GM21576 (cell line): ENCODE data around the gene ERC2.
"Not testable (repeated sequence)": the region's sequence is repeated elsewhere in the genome, so short reads cannot be mapped to it uniquely, and the experiment has no call there.

Source experiments
- ATAC-seq: cut with Tn5 transposase; IDR thresholded peaks from one replicate; pipeline ENCODE4 v1.9.1; 2021; ENCODE audit warnings: mild to moderate bottlenecking, moderate library complexity; ENCODE audit not compliant: unreplicated experiment

Gene ERC2

DNA sequence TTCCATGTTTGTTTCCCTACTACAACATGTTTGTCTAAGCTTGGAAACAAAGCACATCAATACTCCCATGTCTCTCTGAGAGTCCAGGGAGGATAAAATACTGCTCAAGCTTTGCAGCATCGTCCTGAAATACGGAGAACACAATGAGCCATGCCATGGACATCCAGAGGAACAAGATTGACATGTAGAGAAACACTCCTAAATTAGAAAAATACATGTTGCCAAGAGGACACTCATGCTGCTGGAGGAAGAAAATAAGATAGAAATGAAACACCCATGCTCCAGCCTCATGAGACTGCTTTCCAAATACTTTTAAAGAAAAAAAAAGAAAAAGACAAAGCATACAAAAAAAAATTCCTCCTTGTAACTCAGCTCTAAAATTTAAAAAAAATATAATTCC lies 387.0 kb downstream of the ERC2 start:
- no peak for ATAC-seq

DNA sequence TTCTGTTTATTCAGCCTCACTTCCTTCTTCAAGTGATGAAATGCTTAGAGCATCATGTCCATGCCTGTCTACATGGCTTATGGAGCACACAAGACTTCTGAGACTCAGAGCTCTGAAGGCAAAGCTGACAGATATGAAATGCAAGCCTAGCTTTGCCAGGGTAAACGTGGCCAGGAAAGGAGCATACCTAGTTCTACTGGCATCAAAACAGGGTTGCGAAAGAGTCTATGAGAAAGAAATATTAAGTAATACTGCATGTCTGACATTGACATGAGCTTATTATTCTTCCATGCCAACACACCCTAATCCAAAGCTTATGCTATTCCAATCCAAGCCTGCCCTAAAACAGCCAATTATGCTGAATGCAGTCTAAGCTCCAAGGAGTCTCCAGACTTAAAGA lies 391.5 kb downstream of the ERC2 start:
- no peak for ATAC-seq

- ATAC-seq = no peak
These were observed 393.2 kb downstream of the ERC2 start for GRCh38 chr3:56075089-56075488.

DNA sequence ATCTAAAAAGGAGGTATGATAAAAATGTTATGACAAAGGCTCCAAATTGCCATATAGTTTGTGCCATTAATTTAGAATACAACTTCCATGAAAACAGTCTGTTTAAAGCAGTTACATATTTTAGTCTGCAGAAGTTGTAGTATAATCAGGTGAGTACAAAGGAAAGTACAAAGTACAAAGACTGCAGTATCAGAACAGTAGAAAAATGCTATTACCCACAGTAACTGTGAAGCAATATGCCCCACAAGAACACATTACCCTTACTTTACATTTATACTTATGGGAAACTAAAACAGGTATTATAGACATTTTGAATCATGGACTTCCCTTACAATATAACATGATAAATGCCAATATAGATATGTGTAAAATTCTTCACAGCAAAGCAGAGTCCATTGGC lies 398.5 kb downstream of the ERC2 start:
- no peak for ATAC-seq

DNA sequence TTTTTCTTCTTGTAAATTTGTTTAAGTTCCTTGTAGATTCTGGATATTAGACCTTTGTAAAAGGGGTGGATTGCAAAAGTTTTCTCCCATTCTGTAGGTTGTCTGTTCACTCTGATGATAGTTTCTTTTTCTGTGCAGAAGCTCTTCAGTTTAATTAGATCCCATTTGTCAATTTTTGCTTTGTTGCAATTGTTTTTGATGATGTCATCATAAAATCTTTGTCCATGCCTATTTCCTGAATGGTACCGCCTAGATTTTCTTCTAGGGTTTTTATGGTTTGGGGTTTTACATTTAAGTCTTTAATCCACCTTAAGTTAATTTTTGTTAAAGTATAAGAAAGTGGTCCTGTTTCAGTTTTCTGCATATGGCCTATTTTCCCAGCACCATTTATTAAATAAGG lies 401.9 kb downstream of the ERC2 start:
- ATAC-seq = not testable (repeated sequence)

DNA sequence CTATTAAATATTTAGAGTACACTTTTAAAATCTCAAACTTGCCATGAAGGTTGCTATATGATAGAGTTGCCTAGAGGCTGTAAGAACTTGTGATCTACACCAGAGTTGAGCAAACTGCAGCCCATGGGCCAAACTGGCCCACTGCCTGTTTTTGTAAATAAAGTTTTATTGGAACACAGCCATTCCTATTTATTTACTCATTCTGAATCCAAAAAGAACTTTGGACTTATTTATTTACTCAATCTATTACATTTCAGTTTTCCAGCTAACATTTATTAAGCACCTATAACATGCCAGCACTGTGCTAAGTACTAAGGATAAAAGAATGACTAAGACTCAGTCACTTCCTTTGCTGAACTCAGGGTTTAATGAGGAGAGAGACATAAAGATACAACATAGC lies 403.6 kb downstream of the ERC2 start:
- ATAC-seq = no peak

DNA sequence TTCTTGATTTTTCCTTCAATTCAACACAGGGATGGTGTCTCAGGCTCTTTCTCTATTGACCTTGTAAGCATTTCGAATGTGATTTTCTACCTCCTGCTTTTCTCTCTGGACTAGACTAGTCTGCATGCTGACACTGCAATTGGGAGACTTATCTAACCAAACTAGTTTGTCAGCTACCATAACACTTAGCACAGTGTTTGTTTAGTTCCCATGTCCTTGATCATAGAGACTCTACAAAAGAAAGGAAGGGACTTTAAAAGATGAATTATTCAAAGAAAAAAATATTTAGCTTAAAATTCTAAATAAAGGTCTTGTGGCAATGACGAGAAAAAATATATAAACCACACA lies 407.0 kb downstream of the ERC2 start:
- no peak for ATAC-seq

- ATAC-seq = no peak
These were observed 407.6 kb downstream of the ERC2 start for GRCh38 chr3:56060521-56061278.

DNA sequence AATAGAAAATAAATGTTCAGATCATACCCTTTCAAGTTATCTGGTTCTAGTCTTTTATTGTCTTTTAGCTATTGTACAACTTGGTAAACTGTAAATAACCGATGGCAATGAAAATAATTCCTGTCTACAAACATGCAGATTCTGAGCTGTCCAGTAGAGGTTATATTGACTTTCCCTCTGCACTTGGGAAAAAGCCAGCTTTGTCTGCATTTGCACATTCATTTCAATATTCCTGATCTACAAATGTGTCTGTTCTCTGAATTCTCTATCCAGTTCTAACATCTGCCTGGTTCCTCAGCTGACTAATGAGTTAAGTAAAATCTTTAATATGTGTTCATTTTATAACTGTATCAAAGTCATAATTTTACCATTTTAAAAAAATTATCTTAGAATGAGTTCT lies 408.5 kb downstream of the ERC2 start:
- ATAC-seq = no peak

- ATAC-seq = no peak
These were observed 412.3 kb downstream of the ERC2 start for GRCh38 chr3:56055951-56056350.

DNA sequence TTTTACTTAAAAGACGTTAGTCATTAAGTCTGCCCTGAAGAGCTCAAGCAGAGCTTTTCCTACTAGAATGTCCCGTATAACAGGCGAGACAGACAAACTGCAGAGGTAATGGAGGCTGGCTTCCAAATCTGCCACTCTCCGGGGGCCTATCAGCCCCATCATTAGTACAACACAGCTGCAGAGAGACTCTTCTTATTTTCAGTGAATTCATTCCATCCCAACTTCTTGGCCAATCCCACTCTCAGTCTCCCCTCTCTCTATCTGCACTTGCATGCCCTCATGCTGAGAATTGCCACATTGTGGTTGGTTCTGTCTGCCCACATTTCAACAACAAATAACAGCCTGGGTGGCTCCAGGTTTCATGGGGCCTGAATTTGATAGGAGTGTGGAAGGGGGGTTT lies 412.7 kb downstream of the ERC2 start:
- no peak for ATAC-seq

DNA sequence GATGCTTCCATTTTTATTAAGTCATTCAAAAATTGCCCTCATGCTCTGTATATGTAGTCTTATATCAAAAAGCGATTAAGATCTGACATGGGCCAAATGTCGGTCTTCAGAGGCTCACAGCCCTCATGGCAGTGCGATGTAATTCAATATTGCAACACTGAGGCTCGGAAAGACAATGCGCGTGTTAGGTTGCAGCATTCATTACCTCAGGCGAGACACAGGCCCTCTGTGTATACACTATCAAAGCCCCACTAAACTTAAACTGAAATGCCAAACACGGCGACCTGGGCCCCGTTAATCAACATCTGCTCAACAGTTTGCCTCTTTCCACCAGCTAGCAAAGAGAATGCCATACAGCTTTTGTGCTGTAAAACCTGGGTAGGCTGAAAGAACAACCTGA lies 413.4 kb downstream of the ERC2 start:
- ATAC-seq = no peak

DNA sequence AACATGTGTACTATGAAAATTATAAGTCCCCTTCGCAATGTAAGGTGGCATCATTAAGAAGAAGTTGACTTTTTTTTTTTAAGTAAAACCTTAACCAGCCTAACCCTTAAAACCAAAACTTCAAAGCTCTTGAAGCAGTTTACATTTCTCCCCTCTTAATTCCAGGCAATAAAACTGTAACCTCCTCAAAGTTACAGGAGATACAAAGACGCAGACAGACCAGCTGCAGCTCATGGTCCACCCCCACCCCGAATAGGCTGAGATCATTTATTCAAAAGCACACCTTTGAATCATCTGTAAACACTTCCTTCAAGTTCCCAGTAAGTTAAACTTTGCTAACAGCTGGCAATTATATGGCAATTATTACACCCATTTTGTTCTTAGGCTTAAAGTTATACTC lies 414.5 kb downstream of the ERC2 start:
- ATAC-seq = no peak

DNA sequence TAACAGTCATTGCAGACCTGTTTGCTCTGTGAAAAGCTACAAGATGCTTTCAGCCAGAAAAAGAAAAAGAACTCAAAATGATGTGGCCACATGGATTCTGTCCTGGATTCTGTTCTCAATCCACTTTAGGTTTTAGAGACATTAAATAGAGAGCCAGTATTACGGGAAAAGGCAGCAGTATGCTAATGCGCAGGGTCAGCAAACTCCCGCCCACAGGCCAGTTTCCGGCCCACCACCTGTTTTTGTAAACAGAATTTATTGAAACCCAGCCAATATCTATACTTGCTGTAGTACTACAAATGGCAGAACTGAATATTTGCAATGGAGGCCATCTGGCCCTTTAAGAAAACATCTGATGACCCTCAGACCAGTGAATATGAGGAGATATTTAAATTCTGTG lies 416.1 kb downstream of the ERC2 start:
- no peak for ATAC-seq

- ATAC-seq = no peak
These were observed 417.2 kb downstream of the ERC2 start for GRCh38 chr3:56051052-56051451.

GRCh38 chr3:56048946-56049345 lies 419.3 kb downstream of the ERC2 start:
- ATAC-seq = no peak

GRCh38 chr3:56048331-56048730 lies 419.9 kb downstream of the ERC2 start:
- ATAC-seq = no peak

- ATAC-seq = no peak
These were observed 425.8 kb downstream of the ERC2 start for GRCh38 chr3:56042326-56042951.

DNA sequence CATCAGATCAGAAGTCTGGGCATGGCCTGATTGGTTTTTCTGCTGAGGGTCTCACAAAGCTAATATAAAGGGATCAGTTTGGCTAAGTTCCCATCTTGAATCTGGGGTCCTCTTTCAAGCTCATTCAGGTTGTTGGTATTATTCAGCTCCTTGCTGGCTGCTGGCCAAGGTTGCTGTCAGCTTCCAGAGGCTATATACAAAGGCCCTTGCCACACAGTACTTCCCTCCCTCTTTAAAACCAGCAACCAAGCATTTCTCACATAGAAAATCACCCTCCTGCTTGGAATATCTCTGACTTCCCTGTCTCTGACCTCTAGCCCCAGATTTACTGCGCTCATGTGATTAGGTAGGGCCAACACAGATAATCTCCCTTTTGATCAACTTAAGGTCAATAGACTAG lies 442.9 kb downstream of the ERC2 start:
- ATAC-seq = no peak

GRCh38 chr3:56023546-56023945 lies 444.7 kb downstream of the ERC2 start:
- no peak for ATAC-seq

DNA sequence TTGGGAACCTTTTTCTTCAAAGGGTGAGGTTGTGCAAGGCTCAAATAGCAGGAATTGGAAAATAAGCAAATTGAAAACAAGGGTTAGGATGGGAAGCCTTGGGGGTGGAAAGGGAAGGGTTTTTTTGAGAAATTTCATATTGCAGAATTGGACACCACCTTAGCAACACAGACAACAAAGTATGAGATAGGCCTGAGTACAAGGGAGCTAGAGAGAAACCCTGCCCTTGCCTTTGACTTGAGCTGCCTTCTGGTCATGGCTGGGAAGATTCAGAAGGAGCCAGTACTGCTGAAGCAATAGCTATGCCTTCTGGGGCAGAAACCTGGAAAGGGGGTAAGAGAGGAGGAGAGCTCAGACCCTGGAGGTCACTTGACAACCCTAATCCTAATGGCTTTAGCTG lies 445.6 kb downstream of the ERC2 start:
- ATAC-seq = no peak

DNA sequence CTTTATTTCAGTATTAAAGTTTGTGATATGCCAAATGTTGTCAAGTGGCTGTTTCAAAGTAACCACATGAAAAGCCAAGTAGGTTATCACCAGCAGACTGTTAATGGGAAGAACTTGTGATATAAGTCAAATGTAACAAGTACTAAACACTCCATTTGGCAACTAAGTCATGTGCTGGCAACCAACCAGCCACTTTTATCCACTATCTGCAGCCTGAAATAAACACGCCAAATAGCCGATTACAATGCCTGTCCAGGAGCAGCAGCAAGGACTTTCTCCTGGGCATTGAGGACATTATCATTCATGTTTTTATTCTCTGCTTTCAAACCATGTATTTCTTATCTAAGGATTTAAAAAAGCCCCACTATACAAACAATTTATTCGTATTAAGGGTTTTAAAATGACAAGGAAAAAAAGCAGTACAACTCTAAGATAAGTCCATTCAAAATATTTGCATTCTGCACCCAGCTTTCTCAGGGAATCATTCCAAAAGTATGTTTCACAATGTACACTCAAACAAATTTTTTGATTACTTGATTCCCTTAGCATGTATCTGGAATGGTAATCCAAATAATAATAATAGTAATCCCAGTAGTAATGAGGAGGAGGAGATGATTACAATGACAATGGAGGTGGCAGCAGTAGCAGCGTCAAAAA lies 448.6 kb downstream of the ERC2 start:
- ATAC-seq = no peak
